GM18498 (cell line): Measurements from ENCODE around the gene FBXO15.
A peak's percentile ranks its signal among the peaks of the same experiment; 100 is the strongest.

Experiments used
- ATAC-seq: cut with Tn5 transposase; IDR thresholded peaks from one replicate; pipeline ENCODE4 v1.9.1; 2021; ENCODE audit warnings: mild to moderate bottlenecking, moderate library complexity; ENCODE audit not compliant: unreplicated experiment

FBXO15 gene

GRCh38 chr18:74147779-74148542 is at the start of gene FBXO15, which contains the start of gene TIMM21:
Gene FBXO15, minus strand, starts transcription at chr18:74147834. Its CDS starts 49 bp downstream, at chr18:74147785.
Gene TIMM21, plus strand, starts transcription at chr18:74148523. Its CDS starts 286 bp downstream, at chr18:74148809.
- ATAC-seq: peak; percentile 89

GRCh38 chr18:74196220-74197119 is 48.8 kb upstream of the FBXO15 start:
- ATAC-seq: peak; percentile 94

GRCh38 chr18:74194691-74195090 is 47.1 kb upstream of the FBXO15 start:
- ATAC-seq: no peak

GRCh38 chr18:74191577-74191976 is 43.9 kb upstream of the FBXO15 start:
- ATAC-seq: no peak

- ATAC-seq: no peak
Measured at GRCh38 chr18:74190086-74190485, 42.5 kb upstream of the FBXO15 start.

- ATAC-seq: no peak
Measured at GRCh38 chr18:74186661-74187060, 39.0 kb upstream of the FBXO15 start.

GRCh38 chr18:74185860-74186259 is 38.2 kb upstream of the FBXO15 start:
- no peak for ATAC-seq

GRCh38 chr18:74184875-74185274 is 37.2 kb upstream of the FBXO15 start:
- no peak for ATAC-seq

- ATAC-seq: no peak
Measured at GRCh38 chr18:74183130-74183529, 35.5 kb upstream of the FBXO15 start.

GRCh38 chr18:74182335-74182734 is 34.7 kb upstream of the FBXO15 start:
- ATAC-seq: no peak

- no peak for ATAC-seq
Measured at GRCh38 chr18:74179623-74180199, 32.1 kb upstream of the FBXO15 start.

- no peak for ATAC-seq
Measured at GRCh38 chr18:74178884-74179283, 31.2 kb upstream of the FBXO15 start.

GRCh38 chr18:74175658-74176057 is 28.0 kb upstream of the FBXO15 start:
- ATAC-seq: no peak

GRCh38 chr18:74173434-74173750 is 25.8 kb upstream of the FBXO15 start:
- ATAC-seq: no peak

- no peak for ATAC-seq
Measured at GRCh38 chr18:74172697-74173433, 25.2 kb upstream of the FBXO15 start.

GRCh38 chr18:74171910-74172606 is 24.4 kb upstream of the FBXO15 start:
- ATAC-seq: peak; percentile 97

GRCh38 chr18:74166386-74166785 is 18.8 kb upstream of the FBXO15 start:
- no peak for ATAC-seq

- peak; percentile 70 for ATAC-seq
Measured at GRCh38 chr18:74163019-74163660, 15.5 kb upstream of the FBXO15 start.

GRCh38 chr18:74155276-74155675 is 7.6 kb upstream of the FBXO15 start:
- ATAC-seq: no peak

- ATAC-seq: no peak
Measured at GRCh38 chr18:74154716-74155115, 7.1 kb upstream of the FBXO15 start.
